Prostate gland (tissue), 2 donors: Measurements from ENCODE around the gene IL1A. TPM values are rescaled to one million over a fixed set of nuclear protein-coding genes. Genes with fewer than 3 reads are reported as not detected.

Source experiments
- DNase-seq: peaks from one replicate; pipeline ENCODE4 v3.0.0-alpha.2; 2019; ENCODE audit warnings: low spot score
- H3K27ac ChIP-seq, 2 donors: fragments of 200-600 bp; sonication (generic); 2 replicates each; pipeline ENCODE4 v1.5.1; 2017 to 2019
- H3K27me3 ChIP-seq: fragments of 200-600 bp; sonication (generic); replicated peaks from 2 replicates; pipeline ENCODE4 v1.5.1; 2019; ENCODE audit not compliant: insufficient read depth
- H3K36me3 ChIP-seq, 2 donors: fragments of 200-600 bp; sonication (generic); 1 replicate in 1 of 2; 2 replicates in 1 of 2; pipeline versions ENCODE4 v1.5.1 to v1.8.1; 2017 to 2019
- H3K4me1 ChIP-seq: fragments of 200-600 bp; sonication (generic); replicated peaks from 2 replicates; pipeline ENCODE4 v1.5.1; 2019
- H3K4me3 ChIP-seq, 2 donors: fragments of 200-600 bp; sonication (generic); 2 replicates each; pipeline ENCODE4 v1.5.1; 2017 to 2019
- H3K9me3 ChIP-seq: fragments of 200-600 bp; sonication (generic); 2 replicates; pipeline ENCODE4 v1.5.1; 2017
- POLR2A ChIP-seq: fragments of 450-650 bp; IDR thresholded peaks from one replicate; pipeline ENCODE4 v1.6.1; 2016; ENCODE audit warnings: antibody characterized with exemption, mild to moderate bottlenecking
- POLR2AphosphoS5 ChIP-seq: sonication (generic); formaldehyde crosslinking; IDR thresholded peaks from one replicate; pipeline ENCODE4 v1.6.1; 2017; ENCODE audit warnings: antibody characterized with exemption
- WGBS: methylation state at CpG from one replicate; pipeline ENCODE4 v1.1.5; 2018; 5-methylcytosine and 5-hydroxymethylcytosine counted together
- intact Hi-C: fragments of 100-400 bp; cut with DNase I; formaldehyde crosslinking; loops from one replicate; pipeline ENCODE4 v1.14.2; 2022
- total RNA-seq, 2 donors: library from RNA; depleted of rRNA; stranded (reverse); fragments of >200 nt; gene quantifications; one replicate each; pipeline ENCODE4 v1.1.0, GENCODE V29; 2016
- TF ChIP-seq, protein P1 (sequence below), 4 experiments: fragments of 200-600 bp in 2 of 4; fragments of 450-650 bp in 2 of 4; sonication (generic) in 2 of 4; IDR thresholded peaks; 1 replicate in 3 of 4; 2 replicates in 1 of 4; pipeline ENCODE4 v1.5.1; 2016 to 2019; ENCODE audit warnings: antibody characterized with exemption in 4 of 4, mild to moderate bottlenecking in 2 of 4, moderate library complexity in 2 of 4

The IL1A gene
- total RNA-seq, 2 donors from 2014 or later, result 27.4 TPM; not detected in 1

DNA sequence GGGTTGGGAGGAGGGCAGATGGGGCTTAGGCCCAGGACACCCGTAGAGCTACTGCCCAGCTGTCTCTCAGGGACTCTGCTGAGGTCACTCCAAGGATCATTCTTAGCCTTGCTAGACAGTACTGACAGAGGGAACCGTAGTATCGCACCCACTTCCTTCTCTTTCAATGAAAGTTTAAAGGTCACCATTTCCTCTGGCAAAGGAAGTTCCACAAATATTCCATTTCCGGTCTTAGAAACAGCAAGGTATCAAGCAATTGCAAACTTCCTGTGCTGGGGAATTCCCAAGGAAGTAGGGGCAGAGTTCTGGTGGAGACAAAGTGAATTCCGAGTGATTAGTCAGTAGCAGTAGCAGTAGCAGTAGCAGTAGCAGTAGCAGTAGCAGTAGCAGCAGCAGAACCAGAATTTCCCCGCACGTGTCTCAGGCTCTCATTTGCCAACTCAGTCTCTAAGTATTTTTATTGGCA, 27.6 kb upstream of the IL1A start:
- DNase-seq, result no peak
- peak; percentile 30 for TF ChIP-seq POLR2AphosphoS5
- TF ChIP-seq POLR2A, result no peak
- Histone ChIP-seq H3K27me3 (no peaks in the 10 kb centered on the region), H3K4me1 (no peaks in the 10 kb centered on the region), H3K9me3 (no peaks in the 10 kb centered on the region), H3K4me3 (no peak overlapping the region), H3K36me3 (no peaks in the 10 kb centered on the region), H3K27ac (no peak overlapping the region)
- 76% methylated on average over 7 of the region's 7 CpGs for WGBS
- intact Hi-C loops, result no loop called here

DNA sequence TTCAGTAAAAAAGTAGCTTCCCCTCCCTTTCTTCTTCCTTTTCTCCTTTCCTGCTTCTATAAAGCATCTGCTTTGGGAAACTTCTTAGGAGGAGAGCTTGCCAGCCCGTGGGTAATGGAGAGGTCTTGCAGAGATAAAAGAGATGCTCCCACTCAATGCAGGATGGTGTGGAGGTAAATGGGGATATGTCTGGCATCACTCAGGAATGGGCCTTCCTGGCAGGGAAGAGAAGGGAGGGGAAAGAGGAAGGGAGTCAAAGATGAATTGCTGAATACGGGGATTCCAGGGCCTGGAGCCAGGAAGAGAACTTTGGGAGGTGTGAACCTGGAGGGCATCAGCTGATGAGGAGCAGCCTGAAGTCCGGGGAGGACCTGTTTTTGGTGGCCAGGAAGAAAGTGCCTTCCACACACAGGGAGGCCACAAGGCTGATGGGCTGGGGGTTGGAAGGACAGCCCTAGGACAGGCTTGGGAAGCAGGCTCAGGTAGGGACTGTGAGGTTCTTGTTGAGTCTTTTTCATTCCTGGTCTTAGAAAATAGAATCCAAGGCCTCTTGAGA, 27.1 kb upstream of the IL1A start:
- 78% methylated on average over 3 of the region's 3 CpGs for whole genome bisulfite sequencing
- intact Hi-C loops, result no loop called here
- no peaks in the 10 kb centered on the region for H3K36me3 ChIP-seq
- no peaks in the 10 kb centered on the region for H3K27me3 ChIP-seq
- no peak overlapping the region for H3K4me3 ChIP-seq
- H3K27ac ChIP-seq, result no peak overlapping the region
- H3K9me3 ChIP-seq, result no peaks in the 10 kb centered on the region
- no peak for DNase-seq
- no peak for TF ChIP-seq POLR2AphosphoS5
- TF ChIP-seq, protein P1, sequence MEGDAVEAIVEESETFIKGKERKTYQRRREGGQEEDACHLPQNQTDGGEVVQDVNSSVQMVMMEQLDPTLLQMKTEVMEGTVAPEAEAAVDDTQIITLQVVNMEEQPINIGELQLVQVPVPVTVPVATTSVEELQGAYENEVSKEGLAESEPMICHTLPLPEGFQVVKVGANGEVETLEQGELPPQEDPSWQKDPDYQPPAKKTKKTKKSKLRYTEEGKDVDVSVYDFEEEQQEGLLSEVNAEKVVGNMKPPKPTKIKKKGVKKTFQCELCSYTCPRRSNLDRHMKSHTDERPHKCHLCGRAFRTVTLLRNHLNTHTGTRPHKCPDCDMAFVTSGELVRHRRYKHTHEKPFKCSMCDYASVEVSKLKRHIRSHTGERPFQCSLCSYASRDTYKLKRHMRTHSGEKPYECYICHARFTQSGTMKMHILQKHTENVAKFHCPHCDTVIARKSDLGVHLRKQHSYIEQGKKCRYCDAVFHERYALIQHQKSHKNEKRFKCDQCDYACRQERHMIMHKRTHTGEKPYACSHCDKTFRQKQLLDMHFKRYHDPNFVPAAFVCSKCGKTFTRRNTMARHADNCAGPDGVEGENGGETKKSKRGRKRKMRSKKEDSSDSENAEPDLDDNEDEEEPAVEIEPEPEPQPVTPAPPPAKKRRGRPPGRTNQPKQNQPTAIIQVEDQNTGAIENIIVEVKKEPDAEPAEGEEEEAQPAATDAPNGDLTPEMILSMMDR (IDR thresholded peaks at IDR 0.05), result no peak
- no peaks in the 10 kb centered on the region for H3K4me1 ChIP-seq

DNA sequence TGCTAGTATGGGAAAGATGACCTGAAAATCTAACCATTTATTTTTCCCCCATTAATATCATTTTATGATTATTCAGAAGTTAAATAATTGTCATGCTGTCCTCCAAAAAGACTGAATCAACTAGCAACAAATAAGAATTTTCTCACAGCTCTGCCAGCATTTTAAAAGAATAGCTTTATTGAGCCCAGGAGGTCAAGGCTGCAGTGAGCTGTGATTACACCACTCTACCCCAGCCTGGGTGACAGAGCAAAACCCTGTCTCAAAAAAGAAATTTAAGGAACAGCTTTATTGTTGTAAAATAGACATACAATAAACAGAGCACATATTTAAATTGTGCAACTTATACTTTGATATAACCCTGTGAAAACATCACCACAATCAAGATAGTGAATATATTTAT, 24.8 kb upstream of the IL1A start:
- Histone ChIP-seq H3K27me3 (no peaks in the 10 kb centered on the region), H3K4me1 (no peaks in the 10 kb centered on the region), H3K9me3 (no peaks in the 10 kb centered on the region), H3K36me3 (no peaks in the 10 kb centered on the region), H3K27ac (no peak overlapping the region), H3K4me3 (no peak overlapping the region)
- TF ChIP-seq POLR2AphosphoS5 (no peak), POLR2A (no peak)
- TF ChIP-seq, protein P1 (IDR thresholded peaks at IDR 0.05), result no peak
- intact Hi-C loops, result no loop called here
- no peak for DNase-seq

DNA sequence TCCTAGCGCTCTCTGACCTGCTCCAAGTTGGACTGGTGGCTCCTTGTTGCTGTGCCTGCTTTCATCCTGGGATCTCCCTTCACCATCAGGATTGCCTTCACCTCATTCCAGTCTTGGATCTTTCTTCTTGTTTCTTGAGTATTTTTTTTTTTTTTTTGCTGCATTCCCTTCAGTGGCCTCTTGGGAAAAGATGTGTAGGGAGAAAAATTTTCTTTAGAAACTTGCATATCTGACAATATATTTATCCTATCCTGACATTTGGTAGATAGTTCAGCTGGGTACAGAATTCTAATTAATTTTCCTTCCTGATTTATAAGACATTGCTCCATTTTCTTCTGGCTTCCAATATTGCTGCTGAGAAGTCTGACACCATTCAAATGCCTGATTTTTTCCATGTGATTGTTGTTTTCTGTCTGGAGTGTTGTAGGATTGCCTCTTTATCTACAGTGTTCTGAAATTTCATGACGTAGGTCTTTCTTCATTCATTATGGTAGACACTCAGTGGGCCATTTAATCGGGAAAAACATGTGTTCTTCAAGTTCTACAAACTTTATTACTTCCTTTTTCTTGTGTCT, 23.0 kb upstream of the IL1A start:
- TF ChIP-seq POLR2A (no peak), POLR2AphosphoS5 (no peak)
- TF ChIP-seq, protein P1 (IDR thresholded peaks at IDR 0.05), result no peak
- H3K4me1 ChIP-seq, result no peaks in the 10 kb centered on the region
- H3K4me3 ChIP-seq, result no peak overlapping the region
- DNase-seq, result no peak
- H3K36me3 ChIP-seq, result no peaks in the 10 kb centered on the region
- H3K27ac ChIP-seq, result no peak overlapping the region
- H3K27me3 ChIP-seq, result no peaks in the 10 kb centered on the region
- no peaks in the 10 kb centered on the region for H3K9me3 ChIP-seq
- WGBS, result 94% methylated on average over 3 of the region's 3 CpGs
- intact Hi-C loops, result no loop called here

DNA sequence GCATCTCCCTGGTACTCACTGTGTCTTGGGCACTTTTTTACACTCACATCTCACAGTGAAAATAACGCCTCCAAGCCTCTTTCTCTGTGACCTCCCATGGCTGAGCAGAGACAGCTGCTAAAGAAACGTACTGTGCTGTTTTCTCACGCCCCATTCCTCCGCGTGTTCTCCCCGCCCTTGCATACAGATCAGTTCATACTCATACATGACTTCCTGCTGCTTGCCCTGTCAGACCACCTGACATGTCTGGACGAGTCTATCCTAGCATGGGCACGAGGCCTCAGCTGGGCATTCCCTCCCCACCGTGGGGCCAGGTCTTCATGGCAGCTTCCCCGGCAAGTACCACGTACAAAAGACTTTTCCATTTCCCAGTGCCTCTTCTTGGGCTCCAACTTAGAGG, 21.2 kb upstream of the IL1A start:
- H3K27ac ChIP-seq, result no peak overlapping the region
- WGBS, result 51% methylated on average over 11 of the region's 11 CpGs
- H3K9me3 ChIP-seq, result no peaks in the 10 kb centered on the region
- DNase-seq, result no peak
- intact Hi-C loops, result no loop called here
- no peak overlapping the region for H3K4me3 ChIP-seq
- no peaks in the 10 kb centered on the region for H3K36me3 ChIP-seq
- H3K27me3 ChIP-seq, result no peaks in the 10 kb centered on the region
- no peaks in the 10 kb centered on the region for H3K4me1 ChIP-seq
- TF ChIP-seq, protein P1 (IDR thresholded peaks at IDR 0.05), result no peak
- TF ChIP-seq POLR2A (no peak), POLR2AphosphoS5 (no peak)
